Superior temporal gyrus (tissue), 1 donor: ENCODE results near the gene SGIP1.
"Not testable (repeated sequence)": the region's sequence is repeated elsewhere in the genome, so short reads cannot be mapped to it uniquely, and the experiment has no call there.

Source experiments
- DNase-seq: peaks from one replicate; pipeline ENCODE4 v3.0.0-alpha.2; 2016; ENCODE audit errors: extremely low spot score

SGIP1 gene

GRCh38 chr1:66679140-66679539 is 145.2 kb downstream of the SGIP1 start:
- no peak for DNase-seq

GRCh38 chr1:66681686-66682085 is 147.7 kb downstream of the SGIP1 start:
- no peak for DNase-seq

GRCh38 chr1:66682106-66682505 is 148.2 kb downstream of the SGIP1 start:
- no peak for DNase-seq

GRCh38 chr1:66684353-66684752 is 150.4 kb downstream of the SGIP1 start:
- DNase-seq: no peak

GRCh38 chr1:66685265-66685664 is 151.3 kb downstream of the SGIP1 start:
- DNase-seq: no peak

- no peak for DNase-seq
Measured at GRCh38 chr1:66685670-66686069, 151.7 kb downstream of the SGIP1 start.

- no peak for DNase-seq
Measured at GRCh38 chr1:66686406-66686805, 152.5 kb downstream of the SGIP1 start.

GRCh38 chr1:66687358-66687757 is 153.4 kb downstream of the SGIP1 start:
- DNase-seq: no peak

- DNase-seq: no peak
Measured at GRCh38 chr1:66690666-66691381, 156.9 kb downstream of the SGIP1 start.

GRCh38 chr1:66692681-66693080 is 158.7 kb downstream of the SGIP1 start:
- DNase-seq: no peak

- no peak for DNase-seq
Measured at GRCh38 chr1:66693856-66694255, 159.9 kb downstream of the SGIP1 start.

- no peak for DNase-seq
Measured at GRCh38 chr1:66695116-66695515, 161.2 kb downstream of the SGIP1 start.

- no peak for DNase-seq
Measured at GRCh38 chr1:66696771-66697170, 162.8 kb downstream of the SGIP1 start.

- no peak for DNase-seq
Measured at GRCh38 chr1:66699213-66699612, 165.3 kb downstream of the SGIP1 start.

- DNase-seq: no peak
Measured at GRCh38 chr1:66704177-66704875, 170.4 kb downstream of the SGIP1 start.

- no peak for DNase-seq
Measured at GRCh38 chr1:66705110-66705509, 171.2 kb downstream of the SGIP1 start.

GRCh38 chr1:66711420-66711819 is 177.5 kb downstream of the SGIP1 start:
- peak; percentile 36 for DNase-seq

- no peak for DNase-seq
Measured at GRCh38 chr1:66712839-66713238, 178.9 kb downstream of the SGIP1 start.

- DNase-seq: peak; percentile 62
Measured at GRCh38 chr1:66723985-66724384, 190.0 kb downstream of the SGIP1 start.

- peak; percentile 90 for DNase-seq
Measured at GRCh38 chr1:66725885-66726665, 192.1 kb downstream of the SGIP1 start.

GRCh38 chr1:66728021-66728420 is 194.1 kb downstream of the SGIP1 start:
- DNase-seq: no peak

GRCh38 chr1:66728716-66729115 is 194.8 kb downstream of the SGIP1 start:
- DNase-seq: not testable (repeated sequence)

GRCh38 chr1:66729119-66729518 is 195.2 kb downstream of the SGIP1 start:
- DNase-seq: no peak
